CD4-positive, alpha-beta T cell treated with Interleukin-15 for 4 hours (primary cell): Measurements from ENCODE around the gene PPP2R5E.

Experiments used
- DNase-seq: peaks from one replicate; pipeline ENCODE4 v3.0.0-alpha.2; 2020; ENCODE audit warnings: low spot score

The PPP2R5E gene

GRCh38 chr14:63517354-63517753 lies 25.8 kb downstream of the PPP2R5E start:
- no peak for DNase-seq

- no peak for DNase-seq
Observed at GRCh38 chr14:63515240-63515639, 27.9 kb downstream of the PPP2R5E start.

- DNase-seq, result no peak
Observed at GRCh38 chr14:63513756-63514155, 29.4 kb downstream of the PPP2R5E start.

GRCh38 chr14:63512861-63513260 lies 30.3 kb downstream of the PPP2R5E start:
- no peak for DNase-seq

GRCh38 chr14:63510538-63510937 lies 32.6 kb downstream of the PPP2R5E start:
- peak; percentile 17 for DNase-seq

- peak; percentile 43 for DNase-seq
Observed at GRCh38 chr14:63508033-63508432, 35.1 kb downstream of the PPP2R5E start.

GRCh38 chr14:63504648-63505047 lies 38.5 kb downstream of the PPP2R5E start:
- DNase-seq, result no peak

GRCh38 chr14:63501429-63501828 lies 41.7 kb downstream of the PPP2R5E start:
- no peak for DNase-seq

- no peak for DNase-seq
Observed at GRCh38 chr14:63499701-63500250, 43.4 kb downstream of the PPP2R5E start.

- DNase-seq, result no peak
Observed at GRCh38 chr14:63496837-63497400, 46.3 kb downstream of the PPP2R5E start.

GRCh38 chr14:63493246-63493645 lies 49.9 kb downstream of the PPP2R5E start:
- no peak for DNase-seq

- DNase-seq, result no peak
Observed at GRCh38 chr14:63492391-63492790, 50.8 kb downstream of the PPP2R5E start.

GRCh38 chr14:63487724-63488123 lies 55.5 kb downstream of the PPP2R5E start:
- DNase-seq, result no peak

- DNase-seq, result no peak
Observed at GRCh38 chr14:63486738-63487137, 56.4 kb downstream of the PPP2R5E start.

GRCh38 chr14:63483315-63483714 lies 59.9 kb downstream of the PPP2R5E start:
- no peak for DNase-seq

GRCh38 chr14:63480599-63480998 lies 62.6 kb downstream of the PPP2R5E start:
- DNase-seq, result no peak

GRCh38 chr14:63478437-63478852 lies 64.7 kb downstream of the PPP2R5E start:
- DNase-seq, result no peak

GRCh38 chr14:63478010-63478409 lies 65.2 kb downstream of the PPP2R5E start:
- DNase-seq, result peak; percentile 50

- DNase-seq, result no peak
Observed at GRCh38 chr14:63477556-63477955, 65.6 kb downstream of the PPP2R5E start.

- DNase-seq, result no peak
Observed at GRCh38 chr14:63475761-63476160, 67.4 kb downstream of the PPP2R5E start.

GRCh38 chr14:63474844-63475243 lies 68.3 kb downstream of the PPP2R5E start:
- DNase-seq, result no peak

- DNase-seq, result no peak
Observed at GRCh38 chr14:63474111-63474510, 69.1 kb downstream of the PPP2R5E start.

- DNase-seq, result no peak
Observed at GRCh38 chr14:63472986-63473788, 70.0 kb downstream of the PPP2R5E start.
